NCI-H1694 treated with DMSO at 0.1 percent for 48 hours (cell line): ENCODE results near the gene AFF1.
"Not testable (repeated sequence)": the region's sequence is repeated elsewhere in the genome, so short reads cannot be mapped to it uniquely, and the experiment has no call there.

Source experiments
- DNase-seq: peaks from one replicate; lab custom pipeline; 2025; lab: John Stamatoyannopoulos, UW

AFF1 gene

GRCh38 chr4:87037171-87037570, 102.4 kb downstream of the AFF1 start:
- DNase-seq: not testable (repeated sequence)

GRCh38 chr4:87037671-87038334, 103.0 kb downstream of the AFF1 start:
- DNase-seq: no peak

GRCh38 chr4:87038837-87039615, 104.2 kb downstream of the AFF1 start:
- DNase-seq: no peak

GRCh38 chr4:87041141-87041540, 106.3 kb downstream of the AFF1 start:
- DNase-seq: no peak

- no peak for DNase-seq
These were observed 107.4 kb downstream of the AFF1 start for GRCh38 chr4:87042221-87042620.

GRCh38 chr4:87042986-87043820, 108.4 kb downstream of the AFF1 start:
- no peak for DNase-seq

GRCh38 chr4:87044511-87045233, 109.9 kb downstream of the AFF1 start:
- no peak for DNase-seq

GRCh38 chr4:87045234-87045558, 110.4 kb downstream of the AFF1 start:
- DNase-seq: no peak

- DNase-seq: no peak
These were observed 110.8 kb downstream of the AFF1 start for GRCh38 chr4:87045659-87046058.

- no peak for DNase-seq
These were observed 111.3 kb downstream of the AFF1 start for GRCh38 chr4:87046121-87046551.

GRCh38 chr4:87047281-87047798, 112.5 kb downstream of the AFF1 start:
- no peak for DNase-seq

- DNase-seq: no peak
These were observed 114.7 kb downstream of the AFF1 start for GRCh38 chr4:87049508-87049907.

GRCh38 chr4:87050596-87050995, 115.8 kb downstream of the AFF1 start:
- no peak for DNase-seq

GRCh38 chr4:87051121-87051713, 116.4 kb downstream of the AFF1 start:
- DNase-seq: no peak

- DNase-seq: no peak
These were observed 117.8 kb downstream of the AFF1 start for GRCh38 chr4:87052615-87053014.

GRCh38 chr4:87053176-87053658, 118.4 kb downstream of the AFF1 start:
- no peak for DNase-seq

GRCh38 chr4:87053802-87054767, 119.3 kb downstream of the AFF1 start:
- no peak for DNase-seq

GRCh38 chr4:87054900-87055299, 120.1 kb downstream of the AFF1 start:
- DNase-seq: no peak

GRCh38 chr4:87055311-87055710, 120.5 kb downstream of the AFF1 start:
- no peak for DNase-seq

GRCh38 chr4:87056881-87057280, 122.1 kb downstream of the AFF1 start:
- no peak for DNase-seq
